ENCODE measurements around the gene ADIPOR2. TPM values are rescaled to one million over a fixed set of nuclear protein-coding genes. Genes with fewer than 3 reads are reported as not detected.

The ADIPOR2 gene
- total and polyA plus RNA-seq, 10 of the 15 experiments (the other 5 are each of a cell fraction or from before 2014, with no cell fraction given), result 8.6 to 65.0 (median 38.0) TPM

DNA sequence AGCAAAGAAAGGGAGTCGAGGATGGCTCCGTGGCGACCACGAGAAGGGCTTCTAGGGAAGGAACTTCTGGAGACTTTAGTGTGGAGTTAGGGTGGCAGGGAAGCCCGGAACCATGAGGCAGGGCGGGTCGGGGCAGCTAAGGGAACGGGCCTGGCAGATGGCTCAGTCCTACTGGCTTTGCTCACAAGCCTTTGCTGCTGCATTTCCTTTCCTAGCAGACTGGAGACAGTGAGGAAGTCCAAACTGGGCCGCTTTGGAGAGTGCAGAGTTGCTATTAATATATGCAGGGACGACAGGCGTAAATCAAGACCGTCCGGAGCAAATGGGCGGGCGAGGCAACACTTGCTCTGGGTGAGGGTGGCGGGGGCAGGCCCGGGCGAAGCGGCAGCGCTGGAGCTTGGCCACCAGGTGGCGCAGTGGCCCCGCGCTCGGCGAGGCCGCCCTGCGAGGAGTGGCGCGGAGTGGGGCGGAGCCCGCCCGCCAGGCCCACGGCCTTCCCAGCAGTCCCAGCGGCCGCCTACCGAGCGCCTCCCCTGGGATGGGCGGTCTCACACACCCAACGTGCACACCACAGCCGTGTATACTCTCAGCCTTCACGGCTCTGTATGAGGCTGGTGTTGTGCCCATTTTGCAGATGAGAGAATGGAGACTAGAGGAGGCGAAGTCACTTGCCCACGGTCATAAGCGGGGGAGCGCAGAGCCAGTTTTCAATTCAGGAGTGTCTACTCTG lies 105.1 kb downstream of the ADIPOR2 start (continued):
- TF ChIP-seq, protein P1, sequence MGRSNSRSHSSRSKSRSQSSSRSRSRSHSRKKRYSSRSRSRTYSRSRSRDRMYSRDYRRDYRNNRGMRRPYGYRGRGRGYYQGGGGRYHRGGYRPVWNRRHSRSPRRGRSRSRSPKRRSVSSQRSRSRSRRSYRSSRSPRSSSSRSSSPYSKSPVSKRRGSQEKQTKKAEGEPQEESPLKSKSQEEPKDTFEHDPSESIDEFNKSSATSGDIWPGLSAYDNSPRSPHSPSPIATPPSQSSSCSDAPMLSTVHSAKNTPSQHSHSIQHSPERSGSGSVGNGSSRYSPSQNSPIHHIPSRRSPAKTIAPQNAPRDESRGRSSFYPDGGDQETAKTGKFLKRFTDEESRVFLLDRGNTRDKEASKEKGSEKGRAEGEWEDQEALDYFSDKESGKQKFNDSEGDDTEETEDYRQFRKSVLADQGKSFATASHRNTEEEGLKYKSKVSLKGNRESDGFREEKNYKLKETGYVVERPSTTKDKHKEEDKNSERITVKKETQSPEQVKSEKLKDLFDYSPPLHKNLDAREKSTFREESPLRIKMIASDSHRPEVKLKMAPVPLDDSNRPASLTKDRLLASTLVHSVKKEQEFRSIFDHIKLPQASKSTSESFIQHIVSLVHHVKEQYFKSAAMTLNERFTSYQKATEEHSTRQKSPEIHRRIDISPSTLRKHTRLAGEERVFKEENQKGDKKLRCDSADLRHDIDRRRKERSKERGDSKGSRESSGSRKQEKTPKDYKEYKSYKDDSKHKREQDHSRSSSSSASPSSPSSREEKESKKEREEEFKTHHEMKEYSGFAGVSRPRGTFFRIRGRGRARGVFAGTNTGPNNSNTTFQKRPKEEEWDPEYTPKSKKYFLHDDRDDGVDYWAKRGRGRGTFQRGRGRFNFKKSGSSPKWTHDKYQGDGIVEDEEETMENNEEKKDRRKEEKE (IDR thresholded peaks at IDR 0.05), result 0 out of 2 replicates have a peak, but pooled peaks have one; percentile 45
- peak; percentile 80 for TF ChIP-seq YY1 (IDR thresholded peaks at IDR 0.05; ENCODE audit: low read depth, low read length)
- TF ChIP-seq, protein P2, sequence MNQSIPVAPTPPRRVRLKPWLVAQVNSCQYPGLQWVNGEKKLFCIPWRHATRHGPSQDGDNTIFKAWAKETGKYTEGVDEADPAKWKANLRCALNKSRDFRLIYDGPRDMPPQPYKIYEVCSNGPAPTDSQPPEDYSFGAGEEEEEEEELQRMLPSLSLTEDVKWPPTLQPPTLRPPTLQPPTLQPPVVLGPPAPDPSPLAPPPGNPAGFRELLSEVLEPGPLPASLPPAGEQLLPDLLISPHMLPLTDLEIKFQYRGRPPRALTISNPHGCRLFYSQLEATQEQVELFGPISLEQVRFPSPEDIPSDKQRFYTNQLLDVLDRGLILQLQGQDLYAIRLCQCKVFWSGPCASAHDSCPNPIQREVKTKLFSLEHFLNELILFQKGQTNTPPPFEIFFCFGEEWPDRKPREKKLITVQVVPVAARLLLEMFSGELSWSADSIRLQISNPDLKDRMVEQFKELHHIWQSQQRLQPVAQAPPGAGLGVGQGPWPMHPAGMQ (IDR thresholded peaks at IDR 0.05; ENCODE audit: borderline replicate concordance), result no peak
- TF ChIP-seq, protein P3, sequence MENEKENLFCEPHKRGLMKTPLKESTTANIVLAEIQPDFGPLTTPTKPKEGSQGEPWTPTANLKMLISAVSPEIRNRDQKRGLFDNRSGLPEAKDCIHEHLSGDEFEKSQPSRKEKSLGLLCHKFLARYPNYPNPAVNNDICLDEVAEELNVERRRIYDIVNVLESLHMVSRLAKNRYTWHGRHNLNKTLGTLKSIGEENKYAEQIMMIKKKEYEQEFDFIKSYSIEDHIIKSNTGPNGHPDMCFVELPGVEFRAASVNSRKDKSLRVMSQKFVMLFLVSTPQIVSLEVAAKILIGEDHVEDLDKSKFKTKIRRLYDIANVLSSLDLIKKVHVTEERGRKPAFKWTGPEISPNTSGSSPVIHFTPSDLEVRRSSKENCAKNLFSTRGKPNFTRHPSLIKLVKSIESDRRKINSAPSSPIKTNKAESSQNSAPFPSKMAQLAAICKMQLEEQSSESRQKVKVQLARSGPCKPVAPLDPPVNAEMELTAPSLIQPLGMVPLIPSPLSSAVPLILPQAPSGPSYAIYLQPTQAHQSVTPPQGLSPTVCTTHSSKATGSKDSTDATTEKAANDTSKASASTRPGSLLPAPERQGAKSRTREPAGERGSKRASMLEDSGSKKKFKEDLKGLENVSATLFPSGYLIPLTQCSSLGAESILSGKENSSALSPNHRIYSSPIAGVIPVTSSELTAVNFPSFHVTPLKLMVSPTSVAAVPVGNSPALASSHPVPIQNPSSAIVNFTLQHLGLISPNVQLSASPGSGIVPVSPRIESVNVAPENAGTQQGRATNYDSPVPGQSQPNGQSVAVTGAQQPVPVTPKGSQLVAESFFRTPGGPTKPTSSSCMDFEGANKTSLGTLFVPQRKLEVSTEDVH (IDR thresholded peaks at IDR 0.05; ENCODE audit: low read depth, partially characterized antibody), result no peak
- peak; percentile 59; the same call in 1 of the 2 replicates for TF ChIP-seq TAF1 (IDR thresholded peaks at IDR 0.05; ENCODE audit: borderline replicate concordance, low read depth, low read length)
- no peak for TF ChIP-seq TCF12 (IDR thresholded peaks at IDR 0.05; ENCODE audit: low read depth, low read length)
- TF ChIP-seq, protein P4, sequence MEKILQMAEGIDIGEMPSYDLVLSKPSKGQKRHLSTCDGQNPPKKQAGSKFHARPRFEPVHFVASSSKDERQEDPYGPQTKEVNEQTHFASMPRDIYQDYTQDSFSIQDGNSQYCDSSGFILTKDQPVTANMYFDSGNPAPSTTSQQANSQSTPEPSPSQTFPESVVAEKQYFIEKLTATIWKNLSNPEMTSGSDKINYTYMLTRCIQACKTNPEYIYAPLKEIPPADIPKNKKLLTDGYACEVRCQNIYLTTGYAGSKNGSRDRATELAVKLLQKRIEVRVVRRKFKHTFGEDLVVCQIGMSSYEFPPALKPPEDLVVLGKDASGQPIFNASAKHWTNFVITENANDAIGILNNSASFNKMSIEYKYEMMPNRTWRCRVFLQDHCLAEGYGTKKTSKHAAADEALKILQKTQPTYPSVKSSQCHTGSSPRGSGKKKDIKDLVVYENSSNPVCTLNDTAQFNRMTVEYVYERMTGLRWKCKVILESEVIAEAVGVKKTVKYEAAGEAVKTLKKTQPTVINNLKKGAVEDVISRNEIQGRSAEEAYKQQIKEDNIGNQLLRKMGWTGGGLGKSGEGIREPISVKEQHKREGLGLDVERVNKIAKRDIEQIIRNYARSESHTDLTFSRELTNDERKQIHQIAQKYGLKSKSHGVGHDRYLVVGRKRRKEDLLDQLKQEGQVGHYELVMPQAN (conservative IDR thresholded peaks at IDR 0.05), result peak; percentile 67
- TF ChIP-seq PAX8 (IDR thresholded peaks at IDR 0.05), result no peak; the same call in 1 of the 2 replicates
- TF ChIP-seq, protein P5, sequence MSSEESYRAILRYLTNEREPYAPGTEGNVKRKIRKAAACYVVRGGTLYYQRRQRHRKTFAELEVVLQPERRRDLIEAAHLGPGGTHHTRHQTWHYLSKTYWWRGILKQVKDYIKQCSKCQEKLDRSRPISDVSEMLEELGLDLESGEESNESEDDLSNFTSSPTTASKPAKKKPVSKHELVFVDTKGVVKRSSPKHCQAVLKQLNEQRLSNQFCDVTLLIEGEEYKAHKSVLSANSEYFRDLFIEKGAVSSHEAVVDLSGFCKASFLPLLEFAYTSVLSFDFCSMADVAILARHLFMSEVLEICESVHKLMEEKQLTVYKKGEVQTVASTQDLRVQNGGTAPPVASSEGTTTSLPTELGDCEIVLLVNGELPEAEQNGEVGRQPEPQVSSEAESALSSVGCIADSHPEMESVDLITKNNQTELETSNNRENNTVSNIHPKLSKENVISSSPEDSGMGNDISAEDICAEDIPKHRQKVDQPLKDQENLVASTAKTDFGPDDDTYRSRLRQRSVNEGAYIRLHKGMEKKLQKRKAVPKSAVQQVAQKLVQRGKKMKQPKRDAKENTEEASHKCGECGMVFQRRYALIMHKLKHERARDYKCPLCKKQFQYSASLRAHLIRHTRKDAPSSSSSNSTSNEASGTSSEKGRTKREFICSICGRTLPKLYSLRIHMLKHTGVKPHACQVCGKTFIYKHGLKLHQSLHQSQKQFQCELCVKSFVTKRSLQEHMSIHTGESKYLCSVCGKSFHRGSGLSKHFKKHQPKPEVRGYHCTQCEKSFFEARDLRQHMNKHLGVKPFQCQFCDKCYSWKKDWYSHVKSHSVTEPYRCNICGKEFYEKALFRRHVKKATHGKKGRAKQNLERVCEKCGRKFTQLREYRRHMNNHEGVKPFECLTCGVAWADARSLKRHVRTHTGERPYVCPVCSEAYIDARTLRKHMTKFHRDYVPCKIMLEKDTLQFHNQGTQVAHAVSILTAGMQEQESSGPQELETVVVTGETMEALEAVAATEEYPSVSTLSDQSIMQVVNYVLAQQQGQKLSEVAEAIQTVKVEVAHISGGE (CRISPR knock-in tag; IDR thresholded peaks at IDR 0.05), result no peak
- TF ChIP-seq MTA3 (IDR thresholded peaks at IDR 0.05; ENCODE audit: borderline replicate concordance, low read length), result no peak
- peak; percentile 31; the same call in 1 of the 2 replicates for TF ChIP-seq CHD2 (IDR thresholded peaks at IDR 0.05; ENCODE audit: borderline replicate concordance, low read depth, low read length)
- TF ChIP-seq NR2C2 (IDR thresholded peaks at IDR 0.05; ENCODE audit: borderline replicate concordance, control insufficient read depth, insufficient read length, low read depth), result no peak
- TF ChIP-seq ZNF217 (IDR thresholded peaks at IDR 0.05), result peak; percentile 82; the same call in 1 of the 2 replicates
- TF ChIP-seq MTA2 (IDR thresholded peaks at IDR 0.05; ENCODE audit: low read depth), result no peak

All from GM12878 (cell line).